A549 treated with AZD2906 at 1 μM for 4 hours (cell line): Measurements from ENCODE around the gene PREX1. TPM values are rescaled to one million over a fixed set of nuclear protein-coding genes. Genes with fewer than 3 reads are reported as not detected.

Source experiments
- total RNA-seq: library from RNA; stranded (reverse); fragments of 200-300 nt; extraction: Qiagen RNA extraction; gene quantifications from 5 replicates; pipeline ENCODE4 v1.2.3, GENCODE V29; 2022

The PREX1 gene
- 13.5 to 17.3 TPM (median 14.9 TPM) in 5 replicates for total RNA-seq

GRCh38 chr20:48827855-48828733, at the start of gene PREX1:
TSS of gene PREX1 (minus strand) at chr20:48827999. CDS start at chr20:48827860, 139 bp downstream.

Other genes with a start within 250 kb of the PREX1 start
- gene ARFGEF2, start 93.7 kb upstream of the PREX1 start, total RNA-seq = 12.0 to 15.9 TPM (median 13.7 TPM) in 5 replicates
- 82.2 to 95.3 TPM (median 85.3 TPM) in 5 replicates for gene CSE1L, start 218.3 kb upstream of the PREX1 start, total RNA-seq